ENCODE data around the gene F2RL1.
A peak's percentile ranks its signal among the peaks of the same experiment; 100 is the strongest.
"Not testable (repeated sequence)": the region's sequence is repeated elsewhere in the genome, so short reads cannot be mapped to it uniquely, and the experiment has no call there.

The F2RL1 gene, protein sequence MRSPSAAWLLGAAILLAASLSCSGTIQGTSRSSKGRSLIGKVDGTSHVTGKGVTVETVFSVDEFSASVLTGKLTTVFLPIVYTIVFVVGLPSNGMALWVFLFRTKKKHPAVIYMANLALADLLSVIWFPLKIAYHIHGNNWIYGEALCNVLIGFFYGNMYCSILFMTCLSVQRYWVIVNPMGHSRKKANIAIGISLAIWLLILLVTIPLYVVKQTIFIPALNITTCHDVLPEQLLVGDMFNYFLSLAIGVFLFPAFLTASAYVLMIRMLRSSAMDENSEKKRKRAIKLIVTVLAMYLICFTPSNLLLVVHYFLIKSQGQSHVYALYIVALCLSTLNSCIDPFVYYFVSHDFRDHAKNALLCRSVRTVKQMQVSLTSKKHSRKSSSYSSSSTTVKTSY

DNA sequence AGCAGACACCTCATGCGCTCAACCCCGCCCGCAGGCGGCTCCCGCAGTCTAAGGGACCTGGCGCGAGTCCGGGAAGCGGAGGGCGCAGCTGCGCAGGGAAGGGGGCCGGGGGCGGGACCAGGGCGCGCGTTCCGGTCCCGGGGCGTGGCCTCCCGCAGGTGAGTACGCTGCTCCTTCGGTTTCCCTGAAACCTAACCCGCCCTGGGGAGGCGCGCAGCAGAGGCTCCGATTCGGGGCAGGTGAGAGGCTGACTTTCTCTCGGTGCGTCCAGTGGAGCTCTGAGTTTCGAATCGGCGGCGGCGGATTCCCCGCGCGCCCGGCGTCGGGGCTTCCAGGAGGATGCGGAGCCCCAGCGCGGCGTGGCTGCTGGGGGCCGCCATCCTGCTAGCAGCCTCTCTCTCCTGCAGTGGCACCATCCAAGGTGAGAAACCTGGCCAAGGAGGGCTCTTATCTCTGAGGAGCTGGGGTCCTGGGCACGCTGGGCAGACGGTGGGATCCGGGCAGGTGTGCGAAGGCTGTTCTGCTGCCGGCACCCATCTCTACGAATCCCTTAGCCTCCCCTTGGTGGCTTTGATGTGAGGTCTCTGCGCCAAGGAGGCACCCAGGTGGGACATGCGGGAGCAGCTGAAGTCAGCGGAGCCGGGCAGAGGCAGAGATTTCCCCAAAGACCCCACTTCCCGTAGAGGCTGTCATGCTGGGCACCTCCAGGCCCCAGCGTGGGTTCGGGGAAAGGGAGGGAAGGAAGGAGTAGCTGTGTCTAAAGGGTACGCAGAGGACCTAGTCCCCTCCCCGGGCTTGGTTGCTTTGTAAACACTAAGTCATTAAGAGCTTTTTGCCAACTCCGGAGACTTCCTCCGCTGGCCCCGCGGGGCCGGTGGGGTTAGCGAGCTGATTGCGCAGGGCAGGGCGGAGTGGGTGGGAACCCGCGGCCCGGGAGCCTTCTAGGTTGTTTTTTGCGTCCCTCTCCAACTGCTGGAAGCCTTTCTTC is at the start of gene F2RL1:
Gene F2RL1 (plus strand): TSS at position 187 of the 988 bp plus-strand sequence. CDS start 153 bp downstream, at position 340.
- DNase-seq, result peak; percentile 37

DNA sequence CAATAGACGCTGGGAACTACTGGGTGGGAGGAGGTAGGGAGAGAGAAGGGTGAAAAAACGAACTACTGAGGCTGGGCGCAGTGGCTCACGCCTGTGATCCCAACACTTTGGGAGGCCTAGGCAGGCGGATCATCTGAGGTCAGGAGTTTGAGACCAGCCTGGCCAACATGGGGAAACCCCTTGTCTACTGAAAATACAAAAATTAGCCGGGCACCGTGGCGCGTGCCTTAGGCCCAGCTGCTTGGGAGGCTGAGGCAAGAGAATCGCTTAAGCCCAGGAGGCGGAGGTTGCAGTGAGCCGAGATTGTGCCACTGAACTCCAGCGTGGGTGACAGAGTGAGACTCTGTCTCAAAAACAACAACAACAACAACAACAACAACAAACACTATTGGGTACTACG is 47.8 kb upstream of the F2RL1 start:
- not testable (repeated sequence) for DNase-seq

DNA sequence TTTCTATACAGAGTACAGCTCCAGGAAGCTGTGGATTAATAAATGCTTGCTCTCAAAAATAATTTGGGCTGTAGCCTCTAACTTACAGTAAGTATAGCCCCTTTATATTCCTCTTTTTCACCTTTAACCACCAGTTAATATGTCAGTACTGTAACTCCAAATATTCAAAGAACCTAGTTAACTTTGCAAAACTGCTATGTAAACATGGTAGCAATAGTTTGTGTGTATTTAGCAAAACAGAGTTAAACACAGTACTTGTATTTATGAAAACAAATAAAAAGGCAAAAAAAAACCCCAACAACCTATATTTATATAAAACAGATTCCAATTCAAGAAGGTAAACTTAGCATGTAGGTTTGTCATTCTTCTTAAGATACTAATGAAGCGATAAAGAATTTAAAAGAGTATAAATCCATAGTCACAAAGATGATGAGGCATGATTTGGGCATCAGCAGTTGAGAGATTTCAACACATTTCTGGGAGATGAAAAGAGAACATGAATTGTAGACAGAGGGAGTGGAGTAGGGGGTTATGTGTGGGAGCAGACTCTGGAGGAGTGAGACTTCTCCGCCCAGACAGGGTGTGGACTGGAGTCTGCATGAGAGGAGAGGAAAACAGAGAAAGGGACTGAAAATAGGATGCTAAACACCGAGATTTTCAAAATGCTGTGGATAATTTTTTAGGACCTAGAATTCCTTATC is 47.0 kb upstream of the F2RL1 start:
- DNase-seq, result no peak

DNA sequence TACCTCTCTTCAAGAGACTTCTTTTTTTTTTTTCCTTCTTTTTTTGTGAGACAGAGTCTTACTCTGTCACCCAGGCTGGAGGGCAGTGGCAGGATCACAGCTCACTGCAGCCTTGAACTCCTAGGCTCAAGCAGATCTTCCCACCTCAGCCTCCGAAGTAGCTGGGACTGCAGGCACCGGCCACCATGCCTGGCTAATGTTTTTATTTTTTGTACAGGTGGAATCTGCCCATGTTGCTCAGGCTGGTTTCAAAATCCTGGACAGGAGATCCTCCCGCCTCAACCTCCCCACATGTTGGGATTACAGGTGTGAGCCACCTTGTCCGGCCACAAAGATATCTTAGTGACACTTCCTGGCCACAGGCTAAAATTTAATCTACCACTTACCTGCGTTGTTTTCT is 42.9 kb upstream of the F2RL1 start:
- DNase-seq, result no peak

DNA sequence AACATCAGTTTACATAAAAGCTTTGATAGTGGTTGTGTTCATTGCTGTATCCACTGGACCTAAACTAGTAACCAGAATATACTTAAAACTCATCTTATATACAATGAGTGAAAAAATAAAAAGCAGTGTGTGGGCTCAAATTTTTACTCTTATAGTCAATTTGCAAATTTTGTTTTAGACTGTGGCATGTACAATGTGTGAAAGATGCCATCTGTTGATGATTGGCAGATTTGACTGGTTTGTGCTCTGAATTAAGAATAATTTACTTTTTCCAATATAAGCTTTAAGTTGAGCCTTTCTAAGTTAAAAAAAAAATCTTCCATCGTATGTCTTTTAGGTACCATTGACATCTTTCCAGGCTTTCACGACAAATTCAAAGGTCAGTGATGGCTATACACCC is 42.4 kb upstream of the F2RL1 start:
- no peak for DNase-seq

DNA sequence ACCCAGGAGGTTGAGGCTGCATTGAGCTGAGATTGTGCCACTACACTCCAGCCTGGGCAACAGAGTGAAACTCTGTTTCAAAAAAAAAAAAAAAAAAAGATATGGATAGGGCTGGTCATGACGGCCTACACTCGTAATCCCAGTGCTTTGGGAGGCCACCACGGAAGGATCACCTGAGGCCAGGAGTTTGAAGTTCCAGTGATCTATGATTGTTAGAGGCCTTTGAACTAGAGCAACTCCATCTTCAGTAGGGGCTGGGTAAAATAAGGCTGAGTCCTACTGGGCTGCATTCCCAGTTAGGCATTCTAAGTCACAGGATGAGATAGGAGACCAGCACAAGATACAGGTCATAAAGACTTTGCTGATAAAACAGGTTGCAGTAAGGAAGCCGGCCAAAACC is 38.2 kb upstream of the F2RL1 start:
- not testable (repeated sequence) for DNase-seq

DNA sequence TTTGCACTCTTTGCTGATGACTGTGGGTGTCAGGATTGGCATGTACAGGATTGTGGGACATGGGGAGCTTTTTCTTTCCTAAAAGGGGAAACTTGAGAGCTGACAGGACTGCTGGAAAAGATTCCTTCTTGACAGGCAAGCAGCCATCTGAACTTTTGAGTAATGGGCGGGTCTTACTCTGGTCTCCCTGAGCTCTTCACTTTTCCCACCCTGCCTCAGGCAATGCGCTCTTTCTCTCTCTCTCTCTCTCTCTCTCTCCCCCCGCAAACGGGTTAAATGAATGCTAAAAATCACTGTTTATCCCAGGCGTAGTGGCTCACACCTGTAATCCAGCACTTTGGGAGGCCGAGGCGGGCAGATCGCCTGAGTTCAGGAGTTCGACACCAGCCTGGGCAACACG is 37.1 kb upstream of the F2RL1 start:
- DNase-seq, result no peak

DNA sequence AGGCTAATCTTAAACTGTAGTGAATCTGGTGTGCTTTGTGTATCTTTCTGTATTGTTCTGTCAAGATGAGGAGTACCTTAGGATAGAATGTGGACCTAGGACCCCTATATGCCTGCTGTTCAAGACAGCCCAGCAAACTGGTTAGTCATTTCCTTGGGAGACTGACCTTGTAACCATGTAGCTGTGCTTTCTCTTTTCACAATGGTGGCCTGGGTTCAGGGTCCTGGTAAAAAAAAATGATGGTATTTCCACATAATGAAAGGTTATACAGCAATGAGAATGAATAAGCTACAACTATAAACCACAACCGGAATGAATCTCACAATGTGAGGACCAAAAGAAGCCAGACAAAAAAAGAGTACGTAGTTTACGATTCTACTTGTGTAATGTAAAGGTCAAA is 36.4 kb upstream of the F2RL1 start:
- no peak for DNase-seq

DNA sequence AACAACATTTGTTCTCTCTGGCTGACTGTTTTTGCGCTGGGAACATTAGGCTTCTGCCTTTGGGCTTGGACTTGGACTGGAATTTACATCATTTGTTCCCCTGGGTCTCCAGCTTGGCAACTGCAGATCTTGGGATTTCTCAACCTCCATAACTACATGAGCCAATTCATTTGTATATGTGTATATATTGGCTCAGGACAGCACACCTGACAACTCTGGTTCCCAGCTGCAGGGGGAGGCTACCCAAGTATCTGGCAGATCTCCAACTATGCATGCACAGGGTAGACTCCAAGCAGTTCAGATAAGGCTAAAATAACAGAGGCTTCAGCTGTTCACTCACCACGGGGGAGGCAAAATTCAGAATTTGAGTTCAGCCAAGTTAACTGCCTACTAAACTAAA is 31.6 kb upstream of the F2RL1 start:
- no peak for DNase-seq

DNA sequence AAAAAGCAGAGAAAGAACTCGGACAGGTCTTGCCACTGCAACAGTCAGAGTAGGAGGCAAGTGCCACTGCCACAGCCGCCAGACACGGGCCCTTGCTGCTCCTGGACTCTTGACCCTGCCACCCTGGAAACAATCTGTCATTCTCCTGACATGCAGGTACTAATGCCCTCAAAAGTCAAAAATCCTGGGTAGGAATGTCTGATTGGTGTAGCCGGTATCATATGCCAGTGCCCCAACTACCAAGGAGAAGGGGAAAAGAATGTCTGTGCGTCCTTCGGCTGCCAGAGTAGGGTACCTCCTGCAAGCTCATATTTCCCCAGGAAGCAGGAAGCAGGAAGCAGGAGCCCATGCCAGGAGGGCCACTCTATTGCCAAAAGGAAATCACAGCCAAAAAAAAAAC is 30.5 kb upstream of the F2RL1 start:
- DNase-seq, result no peak

DNA sequence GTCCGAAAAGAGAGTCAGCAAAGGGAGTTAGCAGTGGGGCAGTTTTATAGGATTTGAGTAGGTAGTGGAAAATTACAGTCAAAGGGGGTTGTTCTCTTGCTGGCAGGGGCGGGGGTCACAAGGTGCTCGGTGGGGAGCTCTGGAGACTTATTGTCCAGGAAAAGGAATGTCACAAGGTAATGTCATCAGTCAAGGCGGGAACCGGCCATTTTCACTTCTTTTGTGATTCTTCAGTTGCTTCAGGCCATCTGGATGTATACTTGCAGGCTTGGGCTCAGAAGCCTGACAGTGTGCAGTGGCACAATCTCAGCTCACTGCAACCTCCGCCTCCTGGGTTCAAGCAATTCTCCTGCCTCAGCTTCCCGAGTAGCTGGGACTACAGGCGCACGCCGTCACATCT is 29.6 kb upstream of the F2RL1 start:
- not testable (repeated sequence) for DNase-seq

DNA sequence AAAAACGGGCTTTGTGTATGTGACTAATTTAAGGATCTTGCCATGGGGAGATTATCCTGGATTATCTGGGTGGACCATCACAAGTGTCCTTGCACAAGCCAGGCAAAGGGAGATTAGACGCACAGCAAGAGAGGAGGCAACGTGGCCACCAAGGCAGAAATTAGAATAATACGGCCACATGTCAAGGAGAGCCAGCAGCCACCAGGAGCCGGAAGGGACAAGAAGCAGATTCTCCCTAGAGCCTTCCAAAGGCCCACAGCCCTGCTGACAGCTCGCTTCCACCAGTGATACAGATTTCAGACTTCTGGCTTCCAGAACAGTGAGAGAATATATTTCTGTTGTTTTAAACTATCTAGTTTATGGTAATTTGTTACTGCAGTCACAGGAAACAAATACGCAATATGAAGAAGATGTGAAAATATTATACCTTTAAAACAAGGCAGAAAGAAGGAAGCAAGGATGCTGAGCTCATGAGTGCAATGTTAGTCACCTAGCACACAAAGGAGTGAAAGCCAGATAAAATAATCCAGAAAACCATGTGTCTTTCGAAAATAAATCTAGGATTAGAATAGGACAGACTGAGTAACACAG is 28.7 kb upstream of the F2RL1 start:
- DNase-seq, result no peak

DNA sequence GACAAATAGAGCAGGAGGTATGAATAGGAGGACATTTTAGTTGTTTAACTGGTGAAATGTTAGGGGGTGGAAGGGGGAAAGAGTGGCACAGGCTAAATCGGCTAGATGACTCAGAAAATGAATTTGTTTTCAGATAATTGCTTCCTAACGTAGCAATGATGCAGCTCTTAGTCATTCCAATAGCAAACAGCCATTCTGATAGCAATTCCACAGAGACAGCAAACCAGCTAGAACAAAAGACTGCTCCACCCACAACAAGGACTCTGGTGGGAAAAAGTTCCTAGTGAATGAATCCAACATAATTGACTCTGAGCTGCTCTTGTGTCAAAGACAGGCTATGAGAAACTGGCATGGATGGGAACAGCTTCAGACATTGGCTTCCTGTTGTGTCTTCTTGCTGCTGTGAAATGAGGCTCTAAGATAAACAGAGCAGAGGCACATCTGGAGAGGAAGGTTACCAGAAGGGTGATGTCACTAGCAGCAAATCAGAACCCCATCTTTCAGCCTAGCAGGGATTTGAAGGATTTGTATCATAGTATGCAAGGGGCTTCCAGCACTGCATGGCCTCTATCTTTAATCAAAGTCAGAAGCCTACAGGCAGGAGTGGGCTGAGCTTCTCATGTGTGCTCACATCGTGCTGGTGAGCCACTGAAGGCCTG is 28.1 kb upstream of the F2RL1 start:
- peak; percentile 19 for DNase-seq

DNA sequence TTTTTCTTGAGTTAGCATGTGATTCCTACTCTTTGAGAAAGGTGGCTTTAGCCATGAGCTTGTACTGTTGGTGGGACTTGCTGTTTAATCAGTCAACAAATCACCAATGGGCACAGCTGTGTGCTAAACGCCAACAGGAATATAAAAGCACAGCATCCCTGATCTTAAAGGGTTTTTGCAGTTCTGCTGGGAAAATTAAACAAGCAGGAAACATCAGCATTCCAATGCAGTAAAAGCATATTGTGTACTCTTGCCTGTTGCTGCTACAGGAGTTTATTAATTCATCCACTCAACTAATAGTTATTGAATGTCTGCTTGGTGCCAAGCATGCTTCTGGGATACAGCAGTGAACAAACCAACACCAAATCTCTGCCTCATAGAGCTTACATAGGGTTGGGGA is 27.4 kb upstream of the F2RL1 start:
- DNase-seq, result no peak

DNA sequence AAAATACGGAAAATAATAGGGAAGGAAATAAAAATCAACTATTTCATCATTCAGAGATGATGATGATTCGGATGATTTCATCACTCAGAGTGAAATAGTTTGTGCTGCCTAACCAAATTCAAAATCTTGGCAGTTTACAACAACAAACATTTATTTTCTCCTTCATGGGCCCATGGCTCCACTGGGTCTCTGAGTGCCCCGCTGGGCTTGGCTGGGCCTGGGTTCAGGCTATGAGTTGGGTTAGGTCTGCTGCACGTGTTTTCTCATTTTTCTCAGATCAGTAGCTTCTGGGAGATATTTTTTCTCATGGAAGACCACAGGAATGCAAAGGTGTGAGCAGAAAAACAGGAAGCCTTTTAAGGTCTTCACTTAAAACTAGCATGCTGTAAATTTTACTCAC is 24.0 kb upstream of the F2RL1 start:
- DNase-seq, result no peak

DNA sequence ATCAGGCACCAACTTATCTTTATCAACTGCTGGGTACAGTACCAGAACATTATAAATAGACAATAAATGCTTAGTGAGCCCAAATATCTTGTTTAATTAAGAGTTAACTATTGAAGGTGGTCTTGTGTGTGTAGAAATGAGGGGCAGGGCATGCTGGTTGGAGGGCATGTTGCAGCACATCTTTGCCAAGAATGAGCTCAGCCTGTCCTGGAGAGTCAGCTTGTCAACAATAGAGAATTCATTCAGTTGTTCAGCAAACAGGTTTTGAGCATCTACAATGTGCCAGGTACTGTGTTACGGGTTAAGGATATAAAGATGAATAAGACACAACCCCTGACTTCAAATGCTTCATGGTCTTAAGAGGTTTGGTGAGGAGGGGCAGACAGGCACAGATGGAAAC is 19.2 kb upstream of the F2RL1 start:
- no peak for DNase-seq

DNA sequence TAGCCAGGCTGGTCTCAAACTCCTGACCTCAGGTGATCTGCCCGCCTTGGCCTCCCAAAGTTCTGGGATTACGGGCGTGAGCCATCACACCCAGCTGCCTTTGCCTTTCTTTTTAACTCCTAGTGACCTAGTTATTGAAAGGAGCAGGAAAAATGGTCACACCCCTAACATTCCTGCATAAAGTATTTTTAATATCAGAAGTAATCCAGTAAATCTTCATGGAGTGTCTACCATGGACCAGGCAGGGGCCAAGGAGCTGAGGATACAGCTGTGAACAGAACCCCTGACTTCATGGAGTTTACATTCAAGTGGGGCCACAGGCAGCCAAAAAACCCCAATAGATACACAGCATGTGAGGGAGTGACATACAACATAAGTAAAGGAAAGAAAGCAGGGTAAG is 18.3 kb upstream of the F2RL1 start:
- DNase-seq, result no peak

DNA sequence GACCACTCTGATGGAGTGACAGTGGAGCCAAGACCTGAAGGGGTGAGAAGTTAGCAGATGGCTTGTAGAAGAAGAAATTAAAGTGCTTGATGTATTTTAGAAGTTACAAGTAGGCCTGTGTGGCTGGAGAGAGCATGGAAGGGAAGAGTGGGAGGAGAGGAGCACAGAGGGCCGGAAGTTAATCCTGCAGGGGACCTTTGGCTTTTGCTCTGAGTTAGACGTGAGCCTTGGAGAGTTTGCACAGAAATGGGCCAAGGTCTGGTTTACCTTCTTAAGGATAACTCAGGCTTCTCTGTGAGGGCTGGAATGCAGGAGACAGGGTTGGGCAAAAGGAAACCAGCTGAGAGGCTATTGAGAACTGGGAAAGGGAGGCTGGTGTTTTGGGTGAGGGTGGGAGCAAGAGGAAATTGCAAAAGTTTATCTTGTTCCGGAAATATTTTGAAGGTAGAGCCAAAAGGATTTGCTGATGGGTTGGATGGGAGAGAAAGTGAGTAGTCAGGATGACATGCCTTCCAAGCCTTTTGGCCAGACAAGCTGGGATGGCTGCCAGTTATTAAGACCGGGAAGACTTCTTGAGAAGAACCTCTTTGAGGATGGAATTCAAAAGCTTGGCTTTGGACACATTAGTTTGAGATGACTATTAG is 17.5 kb upstream of the F2RL1 start:
- DNase-seq, result no peak

DNA sequence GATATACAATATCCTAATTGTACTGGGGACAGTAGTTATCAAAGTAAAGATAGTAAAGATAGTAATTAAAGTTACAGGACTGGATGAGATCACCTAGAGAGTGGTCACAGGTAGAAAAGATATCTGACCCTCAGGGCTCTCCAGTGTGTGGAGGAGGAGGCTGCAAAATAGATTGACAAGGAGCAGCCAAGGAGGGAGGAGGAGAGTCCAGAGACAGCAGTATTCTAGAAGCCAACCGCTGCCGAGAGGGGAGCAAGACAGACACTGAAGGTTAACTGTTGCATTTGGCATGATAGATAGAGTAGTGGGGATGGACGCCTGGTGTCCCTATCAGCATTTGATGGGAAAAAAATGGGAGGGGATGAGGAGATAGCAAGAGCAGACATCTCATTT is 17.0 kb upstream of the F2RL1 start:
- DNase-seq, result no peak

DNA sequence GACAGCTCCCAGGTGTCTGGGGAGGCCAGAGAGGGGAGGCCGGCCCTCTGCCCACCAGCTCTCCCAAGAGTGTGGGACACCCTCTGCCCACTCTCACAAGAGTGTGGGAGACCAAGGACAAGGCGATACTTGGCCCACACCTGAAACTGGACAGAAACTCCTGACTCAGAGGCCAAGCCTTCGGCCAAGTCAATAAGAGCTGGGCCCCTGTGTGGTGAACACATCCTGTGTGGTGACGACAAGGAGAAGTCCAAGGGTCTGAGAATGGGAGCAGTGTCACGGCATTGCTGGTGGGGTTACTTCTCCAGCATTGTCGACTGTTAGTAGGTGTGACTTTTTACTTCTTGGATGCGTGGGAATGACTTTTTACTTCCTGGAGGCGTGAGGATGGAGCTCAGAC is 14.6 kb upstream of the F2RL1 start:
- DNase-seq, result no peak

DNA sequence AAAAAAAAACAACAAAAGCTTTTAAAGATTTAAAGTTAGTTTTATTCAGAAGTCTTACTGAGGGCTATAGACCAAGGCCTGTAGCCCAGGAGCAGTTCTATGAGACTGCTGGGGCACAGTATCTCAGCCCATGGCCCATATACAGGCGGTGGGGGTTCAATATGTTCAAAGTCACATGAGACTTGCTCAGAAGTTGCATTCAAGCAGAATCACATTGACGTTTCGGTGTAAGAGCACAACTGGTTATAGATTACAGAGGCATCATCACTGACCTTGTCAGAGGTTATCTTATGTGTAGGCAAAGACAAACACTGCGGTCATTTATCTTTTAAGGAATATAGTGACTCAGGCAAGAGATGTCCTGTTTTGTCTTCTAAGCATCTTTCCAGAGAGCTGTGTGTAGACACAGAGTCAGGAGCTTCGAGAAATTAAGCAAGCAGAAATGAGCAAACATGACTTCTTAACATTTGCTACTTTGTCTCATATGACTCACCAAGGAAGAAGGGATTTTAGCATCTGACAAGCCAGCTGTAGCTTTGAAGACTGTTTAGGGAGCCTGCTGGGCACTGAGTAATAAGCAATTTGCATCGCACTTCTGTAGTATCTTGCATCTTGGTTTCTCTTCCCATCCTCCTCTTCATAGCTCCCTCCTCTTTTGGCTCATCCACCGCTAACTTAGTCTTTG is 12.9 kb upstream of the F2RL1 start:
- no peak for DNase-seq
